ENCODE results near the gene UBE2B.

- no peak for TF ChIP-seq CTCF (IDR thresholded peaks at IDR 0.05; ENCODE audit: poor library complexity)
- no peak for TF ChIP-seq EZH2phosphoT487 (IDR thresholded peaks at IDR 0.05; ENCODE audit: low read depth, severe bottlenecking, unreplicated experiment)
These were observed 978 bp upstream of the UBE2B start for GRCh38 chr5:134370311-134370870.
